PC-3 (cell line): ENCODE measurements around the gene RBM34.

Source experiments
- EZH2phosphoT487 ChIP-seq: fragments of 300-600 bp; sonication (generic); IDR thresholded peaks from 2 replicates; pipeline ENCODE4 v1.6.1; 2018; ENCODE audit warnings: mild to moderate bottlenecking, antibody characterized with exemption, low read length, borderline replicate concordance
- TF ChIP-seq, protein P1 (sequence below): fragments of 300-600 bp; sonication (generic); conservative IDR thresholded peaks from 2 replicates; pipeline ENCODE4 v1.5.1; 2017; ENCODE audit warnings: antibody characterized with exemption, low read depth, mild to moderate bottlenecking, low read length

DNA sequence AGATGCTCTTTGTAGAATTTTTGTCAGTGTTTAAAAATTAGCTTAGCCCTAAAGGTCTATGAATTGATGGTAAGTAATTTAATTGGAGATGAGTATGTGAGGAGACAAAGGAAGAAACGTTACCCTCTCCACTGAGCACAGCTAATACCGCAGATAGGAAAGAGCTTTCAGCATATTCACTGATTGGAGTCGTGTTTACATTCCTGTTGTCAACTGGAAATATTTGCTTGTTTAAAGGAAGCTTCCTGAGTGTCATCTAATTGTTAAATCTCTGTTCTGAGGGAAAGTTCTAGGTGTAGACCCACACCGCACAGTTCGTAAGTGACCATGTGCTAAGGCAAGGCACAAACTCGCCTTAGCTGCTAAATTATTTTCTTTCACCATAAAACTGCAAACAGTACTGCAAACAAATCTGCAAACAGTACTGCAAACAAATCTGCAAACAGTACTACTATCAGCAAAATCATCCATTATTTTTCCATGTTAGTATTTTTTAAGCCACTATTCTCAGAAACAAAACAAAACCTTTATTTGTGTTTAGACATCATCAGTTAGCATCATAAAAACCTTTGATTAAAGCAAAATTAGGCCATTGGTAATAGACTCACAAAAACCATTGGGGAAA is 65.0 kb downstream of the RBM34 start:
- TF ChIP-seq, protein P1, sequence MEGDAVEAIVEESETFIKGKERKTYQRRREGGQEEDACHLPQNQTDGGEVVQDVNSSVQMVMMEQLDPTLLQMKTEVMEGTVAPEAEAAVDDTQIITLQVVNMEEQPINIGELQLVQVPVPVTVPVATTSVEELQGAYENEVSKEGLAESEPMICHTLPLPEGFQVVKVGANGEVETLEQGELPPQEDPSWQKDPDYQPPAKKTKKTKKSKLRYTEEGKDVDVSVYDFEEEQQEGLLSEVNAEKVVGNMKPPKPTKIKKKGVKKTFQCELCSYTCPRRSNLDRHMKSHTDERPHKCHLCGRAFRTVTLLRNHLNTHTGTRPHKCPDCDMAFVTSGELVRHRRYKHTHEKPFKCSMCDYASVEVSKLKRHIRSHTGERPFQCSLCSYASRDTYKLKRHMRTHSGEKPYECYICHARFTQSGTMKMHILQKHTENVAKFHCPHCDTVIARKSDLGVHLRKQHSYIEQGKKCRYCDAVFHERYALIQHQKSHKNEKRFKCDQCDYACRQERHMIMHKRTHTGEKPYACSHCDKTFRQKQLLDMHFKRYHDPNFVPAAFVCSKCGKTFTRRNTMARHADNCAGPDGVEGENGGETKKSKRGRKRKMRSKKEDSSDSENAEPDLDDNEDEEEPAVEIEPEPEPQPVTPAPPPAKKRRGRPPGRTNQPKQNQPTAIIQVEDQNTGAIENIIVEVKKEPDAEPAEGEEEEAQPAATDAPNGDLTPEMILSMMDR = no peak
- no peak for TF ChIP-seq EZH2phosphoT487
